ENCODE measurements around the gene USP43. TPM values are rescaled to one million over a fixed set of nuclear protein-coding genes. Genes with fewer than 3 reads are reported as not detected.
"Not testable (repeated sequence)": the region's sequence is repeated elsewhere in the genome, so short reads cannot be mapped to it uniquely, and the experiment has no call there.

The USP43 gene
- total RNA-seq (ENCODE audit: low replicate concordance): 0.06 TPM in 1 of 2 replicates, not detected in the other

DNA sequence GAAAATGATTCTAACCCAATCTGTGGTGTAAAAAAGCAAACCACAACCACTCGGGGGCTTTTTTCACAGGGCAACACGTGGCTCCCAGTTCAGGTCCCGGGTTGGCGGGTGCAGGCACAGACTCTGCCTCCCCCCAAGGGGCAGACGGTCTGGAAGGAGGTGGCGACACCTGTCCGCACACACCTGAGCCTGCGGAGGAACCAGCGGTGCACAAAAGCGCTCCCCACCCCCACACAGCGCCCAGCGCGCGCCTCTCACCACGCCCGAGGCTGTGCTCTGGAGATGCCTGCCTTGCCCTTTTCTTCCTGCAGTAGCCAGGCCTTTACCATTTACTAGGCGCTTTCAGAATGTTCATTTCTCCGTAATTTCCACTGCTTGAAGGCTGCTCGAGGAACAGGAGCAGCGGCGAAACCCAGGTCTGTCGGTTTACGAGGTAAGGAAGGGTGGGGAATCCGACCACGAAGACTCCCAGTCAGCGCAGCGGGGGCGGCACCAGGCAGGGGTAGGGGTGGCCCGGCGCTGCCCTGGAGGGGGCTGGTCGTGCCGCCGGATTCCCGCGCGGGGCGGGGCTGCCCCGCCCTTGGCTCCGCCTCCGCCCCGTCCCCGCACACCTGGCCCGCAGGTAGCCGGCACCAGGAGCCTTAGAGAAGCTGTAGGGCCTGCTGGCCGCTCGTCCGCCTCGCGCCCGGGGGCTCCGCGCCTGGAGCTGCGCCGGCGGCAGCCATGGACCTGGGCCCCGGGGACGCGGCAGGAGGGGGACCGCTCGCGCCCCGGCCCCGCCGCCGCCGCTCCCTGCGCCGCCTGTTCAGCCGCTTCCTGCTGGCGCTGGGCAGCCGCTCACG, at the start of gene USP43:
TSS of gene USP43 (plus strand) at position 608 of the 842 bp plus-strand sequence. CDS start at position 724, 116 bp downstream.
- H3K36me3 Mint-ChIP-seq: no peaks in the 10 kb centered on the region
- Histone ChIP-seq H3K36me3 (no peaks in the 10 kb centered on the region), H3K4me3 (peak within 1 kb of the TSS; percentile 66), H3K4me1 (peaks cover 27% of the 10 kb centered on the region), H3K9me3 (ENCODE audit: low read depth) (no peaks in the 10 kb centered on the region), H4K20me1 (ENCODE audit: low read depth) (peaks cover 15% of the 10 kb centered on the region), H3K27me3 (peaks cover 51% of the 10 kb centered on the region), H3F3A (ENCODE audit: low read depth) (peaks cover 28% of the 10 kb centered on the region), H3K79me2 (ENCODE audit: low read depth) (peaks cover 4% of the 10 kb centered on the region), H3K4me2 (peak within 1 kb of the TSS; percentile 94), H2AFZ (replicated peaks) (peak within 1 kb of the TSS; percentile 11), H3K27ac (no peak within 1 kb of the TSS), H3K9ac (no peak within 1 kb of the TSS)
- no peak within 1 kb of the TSS for H3K27ac Mint-ChIP-seq
- peaks cover 24% of the 10 kb centered on the region for H3K4me1 Mint-ChIP-seq
- peak within 1 kb of the TSS; percentile 91 for H3K4me3 Mint-ChIP-seq
- peak; percentile 41 for DNase-seq (ENCODE audit: low spot score)
- TF ChIP-seq EZH2phosphoT487 (IDR thresholded peaks at IDR 0.05): no peak
- TF ChIP-seq EZH2 (IDR thresholded peaks at IDR 0.05): peak; percentile 58
- peaks cover 24% of the 10 kb centered on the region for H3K27me3 Mint-ChIP-seq (ENCODE audit: insufficient read depth, low read depth)
- H3K9me3 Mint-ChIP-seq: no peaks in the 10 kb centered on the region

GRCh38 chr17:9597638-9598037, 47.7 kb upstream of the USP43 start:
- H3F3A ChIP-seq (ENCODE audit: low read depth); H3K4me3 Mint-ChIP-seq; H4K20me1 ChIP-seq (ENCODE audit: low read depth); H3K36me3 Mint-ChIP-seq; H3K4me3 ChIP-seq; H3K27ac ChIP-seq; H3K4me2 ChIP-seq; H3K36me3 ChIP-seq; H3K9me3 ChIP-seq (ENCODE audit: low read depth); H2AFZ ChIP-seq (replicated peaks); H3K27me3 Mint-ChIP-seq (ENCODE audit: insufficient read depth, low read depth); H3K27me3 ChIP-seq; H3K27ac Mint-ChIP-seq; H3K4me1 ChIP-seq; H3K79me2 ChIP-seq (ENCODE audit: low read depth); H3K9ac ChIP-seq; DNase-seq (ENCODE audit: low spot score); H3K9me3 Mint-ChIP-seq; H3K4me1 Mint-ChIP-seq: not testable (repeated sequence)

DNA sequence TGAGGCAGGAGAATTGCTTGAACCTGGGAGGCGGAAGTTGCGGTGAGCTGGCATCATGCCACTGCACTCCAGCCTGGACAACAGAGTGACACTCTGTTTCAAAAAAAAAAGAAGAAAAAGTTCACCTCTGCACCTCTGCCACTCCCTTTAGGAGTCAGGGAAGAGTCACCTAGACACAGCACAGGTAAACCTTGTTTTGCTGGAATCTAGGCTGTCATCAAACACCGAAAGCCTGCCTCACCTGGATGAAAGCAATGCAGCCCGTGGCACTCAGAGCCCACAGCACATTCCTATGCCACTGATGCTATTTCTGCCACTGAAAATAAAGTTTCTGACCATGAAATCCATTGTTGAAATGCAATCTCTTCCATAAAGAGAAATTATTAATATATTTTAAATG, 46.7 kb upstream of the USP43 start:
- Histone ChIP-seq H3K9me3 (ENCODE audit: low read depth) (no peaks in the 10 kb centered on the region), H3K4me3 (no peak overlapping the region), H3F3A (ENCODE audit: low read depth) (no peaks in the 10 kb centered on the region), H4K20me1 (ENCODE audit: low read depth) (no peaks in the 10 kb centered on the region), H3K4me2 (no peak overlapping the region), H3K36me3 (no peaks in the 10 kb centered on the region), H3K9ac (no peak overlapping the region), H3K27ac (no peak overlapping the region), H2AFZ (replicated peaks) (no peak overlapping the region), H3K27me3 (no peaks in the 10 kb centered on the region), H3K4me1 (no peaks in the 10 kb centered on the region), H3K79me2 (ENCODE audit: low read depth) (no peaks in the 10 kb centered on the region)
- DNase-seq (ENCODE audit: low spot score): no peak
- Mint-ChIP-seq H3K4me3 (no peak overlapping the region), H3K4me1 (no peaks in the 10 kb centered on the region), H3K36me3 (no peaks in the 10 kb centered on the region), H3K27me3 (ENCODE audit: insufficient read depth, low read depth) (peaks cover 10% of the 10 kb centered on the region), H3K27ac (no peak overlapping the region), H3K9me3 (no peaks in the 10 kb centered on the region)
- TF ChIP-seq EZH2phosphoT487 (IDR thresholded peaks at IDR 0.05) (no peak), EZH2 (IDR thresholded peaks at IDR 0.05) (no peak), CTCF (IDR thresholded peaks at IDR 0.05) (no peak)

- not testable (repeated sequence) for H3K9ac ChIP-seq; H3F3A ChIP-seq (ENCODE audit: low read depth); H3K4me1 ChIP-seq; H3K27ac Mint-ChIP-seq; H2AFZ ChIP-seq (replicated peaks); DNase-seq (ENCODE audit: low spot score); H3K4me2 ChIP-seq; H3K4me1 Mint-ChIP-seq; H3K27me3 Mint-ChIP-seq (ENCODE audit: insufficient read depth, low read depth); H3K9me3 Mint-ChIP-seq; H3K27me3 ChIP-seq; H3K4me3 Mint-ChIP-seq; H3K4me3 ChIP-seq; H3K9me3 ChIP-seq (ENCODE audit: low read depth); H4K20me1 ChIP-seq (ENCODE audit: low read depth); H3K27ac ChIP-seq; H3K79me2 ChIP-seq (ENCODE audit: low read depth); H3K36me3 ChIP-seq; H3K36me3 Mint-ChIP-seq
Measured at GRCh38 chr17:9604583-9604982, 40.7 kb upstream of the USP43 start.

Measured in neural progenitor cell (in vitro differentiated cells).